ENCODE data around the gene SNX7.

The SNX7 gene

GRCh38 chr1:98705591-98705990, 44.1 kb downstream of the SNX7 start:
- no peak overlapping the region for H3K4me2 ChIP-seq (ENCODE audit: low read depth, low read length, poor library complexity, severe bottlenecking)
- TF ChIP-seq EZH2phosphoT487 (conservative IDR thresholded peaks at IDR 0.05; ENCODE audit: low read length) (no peak), CTCF (IDR thresholded peaks at IDR 0.05; ENCODE audit: insufficient read depth, low read length, poor library complexity, severe bottlenecking) (no peak)

GRCh38 chr1:98706173-98706843, 44.8 kb downstream of the SNX7 start:
- Histone ChIP-seq H3K27me3 (ENCODE audit: low read length) (no peaks in the 10 kb centered on the region), H2AFZ (ENCODE audit: low read depth, low read length, severe bottlenecking) (no peak overlapping the region), H3K27ac (ENCODE audit: low read depth, low read length) (no peak overlapping the region), H3K9me2 (replicated peaks; ENCODE audit: insufficient read depth, low read length) (no peaks in the 10 kb centered on the region), H3K36me3 (ENCODE audit: low read length) (no peaks in the 10 kb centered on the region), H4K20me1 (ENCODE audit: low read depth, low read length) (no peaks in the 10 kb centered on the region), H3K4me3 (ENCODE audit: insufficient read depth, low read length, poor library complexity, severe bottlenecking) (no peak overlapping the region), H3F3A (ENCODE audit: insufficient read depth) (no peaks in the 10 kb centered on the region), H3K9ac (ENCODE audit: low read length) (no peak overlapping the region), H3K4me2 (ENCODE audit: low read depth, low read length, poor library complexity, severe bottlenecking) (no peak overlapping the region), H3K9me3 (ENCODE audit: insufficient read depth, low read length) (no peaks in the 10 kb centered on the region), H3K79me2 (ENCODE audit: insufficient read depth, low read length) (no peaks in the 10 kb centered on the region)
- no peak for TF ChIP-seq CTCF (IDR thresholded peaks at IDR 0.05; ENCODE audit: insufficient read depth, low read length, poor library complexity, severe bottlenecking)
- TF ChIP-seq EZH2phosphoT487 (conservative IDR thresholded peaks at IDR 0.05; ENCODE audit: low read length) = no peak

More at GRCh38 chr1:98705591-98705990, 44.1 kb downstream of the SNX7 start:
- H3K27ac ChIP-seq (ENCODE audit: low read depth, low read length) = no peak overlapping the region
- no peaks in the 10 kb centered on the region for H4K20me1 ChIP-seq (ENCODE audit: low read depth, low read length)
- no peak overlapping the region for H3K9ac ChIP-seq (ENCODE audit: low read length)
- H3K36me3 ChIP-seq (ENCODE audit: low read length) = no peaks in the 10 kb centered on the region
- H3K9me3 ChIP-seq (ENCODE audit: insufficient read depth, low read length) = no peaks in the 10 kb centered on the region
- H2AFZ ChIP-seq (ENCODE audit: low read depth, low read length, severe bottlenecking) = no peak overlapping the region
- H3K27me3 ChIP-seq (ENCODE audit: low read length) = no peaks in the 10 kb centered on the region
- H3K79me2 ChIP-seq (ENCODE audit: insufficient read depth, low read length) = no peaks in the 10 kb centered on the region
- no peaks in the 10 kb centered on the region for H3F3A ChIP-seq (ENCODE audit: insufficient read depth)
- no peak overlapping the region for H3K4me3 ChIP-seq (ENCODE audit: insufficient read depth, low read length, poor library complexity, severe bottlenecking)
- H3K9me2 ChIP-seq (replicated peaks; ENCODE audit: insufficient read depth, low read length) = no peaks in the 10 kb centered on the region

- Histone ChIP-seq H3K9me3 (ENCODE audit: insufficient read depth, low read length) (no peaks in the 10 kb centered on the region), H3K36me3 (ENCODE audit: low read length) (no peaks in the 10 kb centered on the region)
- TF ChIP-seq EZH2phosphoT487 (conservative IDR thresholded peaks at IDR 0.05; ENCODE audit: low read length) (no peak), CTCF (IDR thresholded peaks at IDR 0.05; ENCODE audit: insufficient read depth, low read length, poor library complexity, severe bottlenecking) (no peak)
Measured at GRCh38 chr1:98707556-98707955, 46.0 kb downstream of the SNX7 start.

More at GRCh38 chr1:98707556-98707955, 46.0 kb downstream of the SNX7 start:
- no peaks in the 10 kb centered on the region for H3K79me2 ChIP-seq (ENCODE audit: insufficient read depth, low read length)
- H3K27me3 ChIP-seq (ENCODE audit: low read length) = no peaks in the 10 kb centered on the region
- H3K9me2 ChIP-seq (replicated peaks; ENCODE audit: insufficient read depth, low read length) = no peaks in the 10 kb centered on the region
- H3K9ac ChIP-seq (ENCODE audit: low read length) = no peak overlapping the region
- no peaks in the 10 kb centered on the region for H4K20me1 ChIP-seq (ENCODE audit: low read depth, low read length)
- H2AFZ ChIP-seq (ENCODE audit: low read depth, low read length, severe bottlenecking) = no peak overlapping the region
- no peaks in the 10 kb centered on the region for H3F3A ChIP-seq (ENCODE audit: insufficient read depth)
- H3K4me3 ChIP-seq (ENCODE audit: insufficient read depth, low read length, poor library complexity, severe bottlenecking) = no peak overlapping the region
- H3K27ac ChIP-seq (ENCODE audit: low read depth, low read length) = no peak overlapping the region
- H3K4me2 ChIP-seq (ENCODE audit: low read depth, low read length, poor library complexity, severe bottlenecking) = no peak overlapping the region

Data from SU-DHL-6 (cell line).